Spleen (tissue), 11 donors: ENCODE results near the gene EGFLAM. TPM values are rescaled to one million over a fixed set of nuclear protein-coding genes. Genes with fewer than 3 reads are reported as not detected.

ENCODE experiments used
- DNase-seq: peaks from one replicate; pipeline ENCODE4 v3.0.0-alpha.2; 2020
- H3K27ac ChIP-seq, 8 donors: fragments of 200-600 bp; sonication (generic) in 7 of 8; 1 replicate in 4 of 8; 2 replicates in 4 of 8; pipeline versions ENCODE4 v1.5.0 to v1.8.0; 2016 to 2021; ENCODE audit warnings: inconsistent platforms in 4 of 8, mild to moderate bottlenecking in 4 of 8, moderate library complexity in 1 of 8
- H3K27me3 ChIP-seq, 7 donors: fragments of 200-600 bp; sonication (generic) in 6 of 7; replicated peaks in 1 of 7; 1 replicate in 4 of 7; 2 replicates in 3 of 7; pipeline versions ENCODE4 v1.5.0 to v1.8.0; 2016 to 2021; ENCODE audit warnings: inconsistent platforms in 3 of 7, mild to moderate bottlenecking in 1 of 7
- H3K36me3 ChIP-seq, 6 donors: fragments of 200-600 bp; sonication (generic) in 5 of 6; 1 replicate in 4 of 6; 2 replicates in 2 of 6; pipeline versions ENCODE4 v1.5.0 to v1.8.0; 2016 to 2021; ENCODE audit warnings: inconsistent platforms in 2 of 6
- H3K4me1 ChIP-seq, 6 donors: fragments of 200-600 bp; sonication (generic) in 5 of 6; 1 replicate in 3 of 6; 2 replicates in 3 of 6; pipeline versions ENCODE4 v1.5.0 to v1.8.0; 2016 to 2021; ENCODE audit warnings: inconsistent platforms in 3 of 6
- H3K4me3 ChIP-seq, 8 donors: fragments of 200-600 bp; sonication (generic) in 7 of 8; 1 replicate in 4 of 8; 2 replicates in 4 of 8; pipeline versions ENCODE4 v1.5.0 to v1.8.0; 2016 to 2021; ENCODE audit warnings: inconsistent platforms in 4 of 8, mild to moderate bottlenecking in 4 of 8, moderate library complexity in 2 of 8
- H3K9me3 ChIP-seq, 8 donors: fragments of 200-600 bp; sonication (generic) in 7 of 8; 1 replicate in 4 of 8; 2 replicates in 4 of 8; pipeline versions ENCODE4 v1.5.0 to v1.8.0; 2016 to 2021; ENCODE audit warnings: inconsistent platforms in 4 of 8
- CTCF ChIP-seq, 11 experiments: fragments of 200-600 bp in 7 of 11; fragments of 450-650 bp in 4 of 11; sonication (generic) in 4 of 11; IDR thresholded peaks in 8 of 11; conservative IDR thresholded peaks in 3 of 11; 1 replicate in 7 of 11; 2 replicates in 4 of 11; pipeline versions ENCODE4 v1.4.0 to v1.8.0; 2016 to 2021; ENCODE audit warnings: antibody characterized with exemption in 11 of 11, inconsistent platforms in 4 of 11, mild to moderate bottlenecking in 1 of 11
- POLR2A ChIP-seq, 3 donors: fragments of 450-650 bp; IDR thresholded peaks; one replicate each; pipeline ENCODE4 v1.5.1; 2017; ENCODE audit warnings: antibody characterized with exemption in 3 of 3, mild to moderate bottlenecking in 1 of 3
- POLR2AphosphoS5 ChIP-seq, 3 donors: sonication (generic); formaldehyde crosslinking; IDR thresholded peaks; one replicate each; pipeline ENCODE4 v1.5.1; 2017; ENCODE audit warnings: antibody characterized with exemption in 3 of 3
- WGBS, 5 donors: extraction: QIAGEN DNeasy Blood & Tissue Kit in 3 of 5; methylation state at CpG; one replicate each; pipeline versions ENCODE4 v1.1.5 to v1.1.7; 2013 to 2018; 5-methylcytosine and 5-hydroxymethylcytosine counted together
- intact Hi-C: fragments of 100-400 bp; cut with DNase I; formaldehyde crosslinking; loops from one replicate; pipeline ENCODE4 v1.15.0; 2023; ENCODE audit warnings: low total_unique reads
- polyA plus RNA-seq, 3 donors: library from polyadenylated mRNA; stranded (reverse); fragments of 200-250 nt; gene quantifications; one replicate each; pipeline ENCODE4 v1.2.1, GENCODE V29; 2013
- total RNA-seq, 7 donors: library from RNA; depleted of rRNA in 3 of 7; stranded (reverse); fragments of >200 nt in 3 of 7; fragmentation: NEBNext Ultra II Directional in 4 of 7; extraction: Animal tissue kit (Norgen Biotek cat#: 25700) in 4 of 7; gene quantifications; one replicate each; pipeline versions ENCODE4 v1.1.0 to v1.2.1, GENCODE V29; 2016 to 2021
- donor health status: healthy with polysubstance abuse.
- donor health status: DM: no; HTN: no; CAD: no; lungs with moderate emphysema.
- donor health status: DM: no; HTN: no; CAD: no.
- donor health status: Bipolar disorder and iron deficiency.
- donor health status: healthy.
- donor health status: DM: no; HTN: no; CAD: no.
- donor health status: DM: yes; HTN: yes; CAD: no.

The EGFLAM gene
- total and polyA plus RNA-seq, 10 donors = 6.0 to 16.8 (median 10.9) TPM

- intact Hi-C loops = no loop called here
- Histone ChIP-seq H3K27ac (no peak overlapping the region), H3K27me3 (peaks cover 0 to 10% (median 0%) of the 10 kb centered on the region in 7 donors), H3K4me1 (no peaks in the 10 kb centered on the region), H3K4me3 (no peak overlapping the region), H3K9me3 (no peaks in the 10 kb centered on the region), H3K36me3 (no peaks in the 10 kb centered on the region)
- WGBS, 5 donors = 93 to 97% (median 93%) methylated on average over 14 to 15 of the region's 15 CpGs
- TF ChIP-seq POLR2AphosphoS5 (IDR thresholded peaks at IDR 0.05) (no peak), POLR2A (IDR thresholded peaks at IDR 0.05) (no peak), CTCF (IDR thresholded peaks at IDR 0.05 in 8 of 11, conservative IDR thresholded peaks at IDR 0.05 in 3 of 11) (no peak)
- no peak for DNase-seq
These were observed 135.3 kb downstream of the EGFLAM start for GRCh38 chr5:38393636-38394035.

- no peak overlapping the region for H3K4me3 ChIP-seq
- no peak overlapping the region for H3K27ac ChIP-seq
- H3K4me1 ChIP-seq = no peaks in the 10 kb centered on the region
- 44 to 58% (median 52%) methylated on average over 6 of the region's 6 CpGs for WGBS, 5 donors
- H3K9me3 ChIP-seq = no peaks in the 10 kb centered on the region
- peaks cover 0 to 28% (median 0%) of the 10 kb centered on the region in 7 donors for H3K27me3 ChIP-seq
- DNase-seq = no peak
- intact Hi-C loops = no loop called here
- no peaks in the 10 kb centered on the region for H3K36me3 ChIP-seq
- TF ChIP-seq POLR2A (IDR thresholded peaks at IDR 0.05) (no peak), POLR2AphosphoS5 (IDR thresholded peaks at IDR 0.05) (no peak), CTCF (IDR thresholded peaks at IDR 0.05 in 8 of 11, conservative IDR thresholded peaks at IDR 0.05 in 3 of 11) (no peak)
These were observed 138.4 kb downstream of the EGFLAM start for GRCh38 chr5:38396766-38397165.

- no peak for DNase-seq
- 22 to 43% (median 30%) methylated on average over 2 of the region's 2 CpGs for WGBS, 5 donors
- H3K27ac ChIP-seq = no peak overlapping the region
- H3K27me3 ChIP-seq = peaks cover 0 to 40% (median 0%) of the 10 kb centered on the region in 7 donors
- no peak for TF ChIP-seq POLR2A (IDR thresholded peaks at IDR 0.05)
- TF ChIP-seq CTCF (IDR thresholded peaks at IDR 0.05 in 8 of 11, conservative IDR thresholded peaks at IDR 0.05 in 3 of 11) = no peak
- no peak for TF ChIP-seq POLR2AphosphoS5 (IDR thresholded peaks at IDR 0.05)
- intact Hi-C loops = no loop called here
- H3K4me1 ChIP-seq = no peaks in the 10 kb centered on the region
- H3K36me3 ChIP-seq = no peaks in the 10 kb centered on the region
- H3K4me3 ChIP-seq = no peak overlapping the region
- H3K9me3 ChIP-seq = no peaks in the 10 kb centered on the region
These were observed 142.0 kb downstream of the EGFLAM start for GRCh38 chr5:38400365-38400764.

- Histone ChIP-seq H3K4me3 (no peak overlapping the region), H3K27ac (no peak overlapping the region), H3K27me3 (peaks cover 0 to 43% (median 0%) of the 10 kb centered on the region in 7 donors), H3K4me1 (no peaks in the 10 kb centered on the region), H3K36me3 (no peaks in the 10 kb centered on the region), H3K9me3 (no peaks in the 10 kb centered on the region)
- intact Hi-C loops = no loop called here
- 33 to 77% (median 71%) methylated on average over 1 of the region's 1 CpG for WGBS, 5 donors
- DNase-seq = no peak
- TF ChIP-seq POLR2A (IDR thresholded peaks at IDR 0.05) (no peak), CTCF (IDR thresholded peaks at IDR 0.05 in 8 of 11, conservative IDR thresholded peaks at IDR 0.05 in 3 of 11) (no peak), POLR2AphosphoS5 (IDR thresholded peaks at IDR 0.05) (no peak)
These were observed 142.8 kb downstream of the EGFLAM start for GRCh38 chr5:38401145-38401544.
